OCI-LY7 (cell line): ENCODE data around the gene DLG5. TPM values are rescaled to one million over a fixed set of nuclear protein-coding genes. Genes with fewer than 3 reads are reported as not detected.

ENCODE experiments used
- BruUV-seq: library from RNA; stranded (reverse); fragments of 400-500 nt; replicated peaks from 2 replicates; lab custom pipeline; 2021; lab: Mats Ljungman, UMichigan
- CTCF ChIA-PET: fragments of 300-600 bp; sonication (Branson Sonifier 250); formaldehyde crosslinking; loops from one replicate; lab custom pipeline; 2022; ENCODE audit warnings: antibody characterized with exemption; ENCODE audit not compliant: unreplicated experiment; lab: Charles Lee
- POLR2A ChIA-PET: fragments of 300-600 bp; sonication (Branson Sonifier 250); formaldehyde crosslinking; loops from one replicate; lab custom pipeline; 2022; ENCODE audit warnings: antibody characterized with exemption; lab: Charles Lee
- DNase-seq: peaks from one replicate; pipeline ENCODE4 v3.0.0-alpha.2; 2015; ENCODE audit warnings: low spot score
- H2AFZ ChIP-seq: fragments of 200-600 bp; sonication (generic), shearing (Covaris generic); 2 replicates; pipeline ENCODE4 v1.6.1; 2014; ENCODE audit warnings: mild to moderate bottlenecking, antibody characterized with exemption, low read length, moderate library complexity
- H3K27ac ChIP-seq: fragments of 200-600 bp; sonication (generic); 2 replicates; pipeline ENCODE4 v1.5.1; 2014; ENCODE audit warnings: mixed run types, low read depth, mild to moderate bottlenecking, moderate library complexity, low read length, inconsistent platforms; ENCODE audit not compliant: poor library complexity, severe bottlenecking
- H3K36me3 ChIP-seq: fragments of 200-600 bp; sonication (generic); 2 replicates; pipeline ENCODE4 v1.6.1; 2014; ENCODE audit warnings: mild to moderate bottlenecking, antibody characterized with exemption, low read length, moderate library complexity, mixed read lengths; ENCODE audit not compliant: insufficient read depth
- H3K4me1 ChIP-seq: fragments of 200-600 bp; sonication (generic); 2 replicates; pipeline ENCODE4 v1.5.1; 2014; ENCODE audit warnings: mild to moderate bottlenecking, low read length; ENCODE audit not compliant: insufficient read depth, poor library complexity, severe bottlenecking
- H3K4me2 ChIP-seq: fragments of 200-600 bp; sonication (generic); 2 replicates; pipeline ENCODE4 v1.6.1; 2014; ENCODE audit warnings: mild to moderate bottlenecking, low read length
- H3K4me3 ChIP-seq: fragments of 200-600 bp; sonication (generic); 2 replicates; pipeline ENCODE4 v1.5.1; 2014; ENCODE audit warnings: mild to moderate bottlenecking, low read depth, low read length; ENCODE audit not compliant: poor library complexity, severe bottlenecking
- H3K79me2 ChIP-seq: fragments of 200-600 bp; sonication (generic); 2 replicates; pipeline ENCODE4 v1.6.1; 2016; ENCODE audit warnings: low read depth, mild to moderate bottlenecking, low read length, moderate library complexity, mixed read lengths; ENCODE audit not compliant: insufficient read depth
- H3K9me2 ChIP-seq: fragments of 200-600 bp; sonication (generic); 2 replicates; pipeline ENCODE4 v1.6.1; 2016; ENCODE audit warnings: mild to moderate bottlenecking, low read length, mixed read lengths; ENCODE audit not compliant: insufficient read depth
- H3K9me3 ChIP-seq: fragments of 200-600 bp; sonication (generic); 2 replicates; pipeline ENCODE4 v1.6.1; 2014; ENCODE audit warnings: mild to moderate bottlenecking, mixed run types, low read length, mixed read lengths
- H4K20me1 ChIP-seq: fragments of 200-600 bp; sonication (generic); 2 replicates; pipeline ENCODE4 v1.6.1; 2014; ENCODE audit warnings: mild to moderate bottlenecking, antibody characterized with exemption, low read length, moderate library complexity, mixed read lengths; ENCODE audit not compliant: insufficient read depth
- CTCF ChIP-seq: fragments of 200-600 bp; sonication (generic); conservative IDR thresholded peaks from 2 replicates; pipeline ENCODE4 v1.5.1; 2014; ENCODE audit warnings: mild to moderate bottlenecking, antibody characterized with exemption, low read length, moderate library complexity, mixed read lengths
- EZH2phosphoT487 ChIP-seq: fragments of 200-600 bp; sonication (generic); IDR thresholded peaks from 2 replicates; pipeline ENCODE4 v1.6.1; 2018; ENCODE audit warnings: low read depth, borderline replicate concordance, mild to moderate bottlenecking, mixed run types, antibody characterized with exemption, low read length, moderate library complexity, mixed read lengths
- intact Hi-C: fragments of 100-400 bp; cut with micrococcal nuclease; formaldehyde crosslinking; loops from one replicate; pipeline ENCODE4 v1.10.0; 2022; ENCODE audit not compliant: unreplicated experiment
- total RNA-seq, 2 experiments: library from RNA; depleted of rRNA in 1 of 2; stranded (reverse); fragments of >200 nt in 1 of 2; shearing (Covaris generic) in 1 of 2; gene quantifications; 2 replicates each; pipeline ENCODE4 v1.2.3, GENCODE V29; 2014 to 2022

DLG5 gene
- total RNA-seq, 2 experiments from 2014 or later, result 0.27 TPM; not detected in 1

DNA sequence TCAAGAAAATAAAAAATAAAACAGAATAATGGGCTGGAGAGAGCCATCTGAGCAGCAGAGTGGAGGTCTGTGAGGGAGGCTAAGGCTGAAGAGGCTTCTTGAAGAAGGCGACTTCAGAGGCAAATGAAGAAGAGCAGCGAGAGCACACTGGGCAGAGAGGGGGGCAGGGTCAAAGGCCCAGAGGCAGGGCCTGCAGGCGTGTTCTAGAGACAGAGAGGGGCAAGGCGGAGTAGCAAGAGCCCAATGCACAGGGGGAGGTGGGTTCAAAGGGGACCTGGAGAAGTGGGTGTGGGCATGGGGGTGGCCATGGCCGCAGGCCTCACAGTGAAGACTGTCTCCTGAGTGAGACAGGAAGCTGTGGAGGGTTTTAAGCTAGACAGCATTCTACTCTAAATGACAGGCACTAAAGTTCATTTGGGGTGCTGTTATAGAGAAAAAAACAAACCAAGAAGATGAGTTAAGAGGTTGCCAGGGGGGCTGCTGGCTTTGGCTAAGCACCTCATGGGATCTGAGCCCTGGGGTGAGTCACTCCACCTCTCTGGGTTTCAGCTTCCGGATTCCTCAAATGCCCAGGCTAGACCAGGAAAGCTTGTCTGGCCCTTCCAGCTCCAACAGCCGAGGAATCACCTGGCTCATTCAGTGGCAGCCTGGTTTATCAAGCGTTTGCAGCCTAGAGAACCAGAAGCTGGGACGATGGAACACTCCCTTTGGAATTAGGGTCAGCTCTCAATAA, 81.7 kb downstream of the DLG5 start:
- intact Hi-C loops, result loop anchor here (10.0 kb wide), 1 partner anchor 180 kb away; the partner anchor contains the start of gene POLR3A
- H2AFZ ChIP-seq, result no peak overlapping the region
- POLR2A ChIA-PET, result no interaction called here
- H3K27ac ChIP-seq, result no peak overlapping the region
- BruUV-seq, result no TSS peak
- no peak for DNase-seq
- no peaks in the 10 kb centered on the region for H3K4me1 ChIP-seq
- no peak overlapping the region for H3K4me2 ChIP-seq
- H3K9me2 ChIP-seq, result no peaks in the 10 kb centered on the region
- no peak for TF ChIP-seq EZH2phosphoT487
- no peak for TF ChIP-seq CTCF
- CTCF ChIA-PET, result no interaction called here
- no peaks in the 10 kb centered on the region for H3K9me3 ChIP-seq
- H4K20me1 ChIP-seq, result no peaks in the 10 kb centered on the region
- H3K36me3 ChIP-seq, result no peaks in the 10 kb centered on the region
- H3K79me2 ChIP-seq, result no peaks in the 10 kb centered on the region
- H3K4me3 ChIP-seq, result no peak overlapping the region

DNA sequence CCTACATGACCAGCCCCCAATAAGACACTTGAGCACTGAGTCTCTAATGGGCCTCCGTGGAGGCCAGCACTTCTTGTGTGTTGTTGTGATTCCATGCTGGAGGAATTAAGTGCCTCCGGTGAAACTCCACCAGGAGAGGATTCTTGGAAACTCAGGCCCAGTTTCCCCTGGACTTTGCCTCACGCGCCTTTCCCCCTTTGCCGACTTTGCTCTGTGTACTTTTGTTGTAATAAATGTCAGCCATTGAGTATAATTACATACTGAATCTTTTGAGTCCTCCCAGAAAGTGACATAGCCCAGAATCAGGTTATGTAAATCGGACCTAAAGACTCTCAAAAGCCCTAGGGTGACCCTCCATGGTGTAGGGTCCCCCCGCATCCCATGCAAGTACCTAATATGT, 82.4 kb downstream of the DLG5 start:
- ChIA-PET CTCF (no interaction called here), POLR2A (no interaction called here)
- H3K4me2 ChIP-seq, result no peak overlapping the region
- no peak overlapping the region for H3K27ac ChIP-seq
- no peak for DNase-seq
- no peaks in the 10 kb centered on the region for H3K9me2 ChIP-seq
- H3K79me2 ChIP-seq, result no peaks in the 10 kb centered on the region
- H4K20me1 ChIP-seq, result no peaks in the 10 kb centered on the region
- no peak overlapping the region for H3K4me3 ChIP-seq
- H3K4me1 ChIP-seq, result no peaks in the 10 kb centered on the region
- no peaks in the 10 kb centered on the region for H3K36me3 ChIP-seq
- intact Hi-C loops, result loop anchor here (10.0 kb wide), 1 partner anchor 181 kb away; the partner anchor contains the start of gene POLR3A
- no peaks in the 10 kb centered on the region for H3K9me3 ChIP-seq
- H2AFZ ChIP-seq, result no peak overlapping the region
- TF ChIP-seq CTCF (no peak), EZH2phosphoT487 (no peak)
- no TSS peak for BruUV-seq

- TF ChIP-seq CTCF, result no peak
- TF ChIP-seq EZH2phosphoT487, result no peak
- no peaks in the 10 kb centered on the region for H3K9me3 ChIP-seq
- H3K27ac ChIP-seq, result no peak overlapping the region
- CTCF ChIA-PET, result no interaction called here
- POLR2A ChIA-PET, result no interaction called here
- H2AFZ ChIP-seq, result no peak overlapping the region
- no peak overlapping the region for H3K4me2 ChIP-seq
- H3K9me2 ChIP-seq, result no peaks in the 10 kb centered on the region
- no peak for DNase-seq
- no peaks in the 10 kb centered on the region for H3K36me3 ChIP-seq
- BruUV-seq, result no TSS peak
- no peaks in the 10 kb centered on the region for H4K20me1 ChIP-seq
- no peaks in the 10 kb centered on the region for H3K4me1 ChIP-seq
- no peaks in the 10 kb centered on the region for H3K79me2 ChIP-seq
- H3K4me3 ChIP-seq, result no peak overlapping the region
- intact Hi-C loops, result loop anchor here (10.0 kb wide), 1 partner anchor 182 kb away; the partner anchor contains the start of gene POLR3A
Measured at GRCh38 chr10:77843264-77843663, 83.3 kb downstream of the DLG5 start.
